ENCODE measurements around the gene HCST.

Gene HCST

GRCh38 chr19:35940078-35940775 is 37.9 kb downstream of the HCST start:
- DNase-seq (ENCODE audit: low read depth): no peak
- no peak overlapping the region for H3K4me3 ChIP-seq (ENCODE audit: low read depth, low read length)
- TF ChIP-seq MYC (IDR thresholded peaks at IDR 0.05; ENCODE audit: low read depth, low read length): no peak
- no peak for TF ChIP-seq POLR2A (IDR thresholded peaks at IDR 0.05; ENCODE audit: extremely low read depth, insufficient read length)
- TF ChIP-seq, protein P1, sequence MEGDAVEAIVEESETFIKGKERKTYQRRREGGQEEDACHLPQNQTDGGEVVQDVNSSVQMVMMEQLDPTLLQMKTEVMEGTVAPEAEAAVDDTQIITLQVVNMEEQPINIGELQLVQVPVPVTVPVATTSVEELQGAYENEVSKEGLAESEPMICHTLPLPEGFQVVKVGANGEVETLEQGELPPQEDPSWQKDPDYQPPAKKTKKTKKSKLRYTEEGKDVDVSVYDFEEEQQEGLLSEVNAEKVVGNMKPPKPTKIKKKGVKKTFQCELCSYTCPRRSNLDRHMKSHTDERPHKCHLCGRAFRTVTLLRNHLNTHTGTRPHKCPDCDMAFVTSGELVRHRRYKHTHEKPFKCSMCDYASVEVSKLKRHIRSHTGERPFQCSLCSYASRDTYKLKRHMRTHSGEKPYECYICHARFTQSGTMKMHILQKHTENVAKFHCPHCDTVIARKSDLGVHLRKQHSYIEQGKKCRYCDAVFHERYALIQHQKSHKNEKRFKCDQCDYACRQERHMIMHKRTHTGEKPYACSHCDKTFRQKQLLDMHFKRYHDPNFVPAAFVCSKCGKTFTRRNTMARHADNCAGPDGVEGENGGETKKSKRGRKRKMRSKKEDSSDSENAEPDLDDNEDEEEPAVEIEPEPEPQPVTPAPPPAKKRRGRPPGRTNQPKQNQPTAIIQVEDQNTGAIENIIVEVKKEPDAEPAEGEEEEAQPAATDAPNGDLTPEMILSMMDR (IDR thresholded peaks at IDR 0.05; ENCODE audit: low read depth, low read length): no peak
- TF ChIP-seq, protein P2, sequence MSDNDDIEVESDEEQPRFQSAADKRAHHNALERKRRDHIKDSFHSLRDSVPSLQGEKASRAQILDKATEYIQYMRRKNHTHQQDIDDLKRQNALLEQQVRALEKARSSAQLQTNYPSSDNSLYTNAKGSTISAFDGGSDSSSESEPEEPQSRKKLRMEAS (IDR thresholded peaks at IDR 0.05; ENCODE audit: low read depth, low read length): no peak

- DNase-seq (ENCODE audit: low read depth): no peak
- no peak overlapping the region for H3K4me3 ChIP-seq (ENCODE audit: low read depth, low read length)
- TF ChIP-seq, protein P1 (IDR thresholded peaks at IDR 0.05; ENCODE audit: low read depth, low read length): no peak
- no peak for TF ChIP-seq MYC (IDR thresholded peaks at IDR 0.05; ENCODE audit: low read depth, low read length)
- TF ChIP-seq POLR2A (IDR thresholded peaks at IDR 0.05; ENCODE audit: extremely low read depth, insufficient read length): no peak
- TF ChIP-seq, protein P2 (IDR thresholded peaks at IDR 0.05; ENCODE audit: low read depth, low read length): no peak
Measured at GRCh38 chr19:35940839-35941238, 38.5 kb downstream of the HCST start.

GRCh38 chr19:35942235-35942634 is 39.9 kb downstream of the HCST start:
- DNase-seq (ENCODE audit: low read depth): no peak
- TF ChIP-seq, protein P2 (IDR thresholded peaks at IDR 0.05; ENCODE audit: low read depth, low read length): no peak
- TF ChIP-seq POLR2A (IDR thresholded peaks at IDR 0.05; ENCODE audit: extremely low read depth, insufficient read length): no peak
- TF ChIP-seq MYC (IDR thresholded peaks at IDR 0.05; ENCODE audit: low read depth, low read length): no peak
- TF ChIP-seq, protein P1 (IDR thresholded peaks at IDR 0.05; ENCODE audit: low read depth, low read length): no peak

DNA sequence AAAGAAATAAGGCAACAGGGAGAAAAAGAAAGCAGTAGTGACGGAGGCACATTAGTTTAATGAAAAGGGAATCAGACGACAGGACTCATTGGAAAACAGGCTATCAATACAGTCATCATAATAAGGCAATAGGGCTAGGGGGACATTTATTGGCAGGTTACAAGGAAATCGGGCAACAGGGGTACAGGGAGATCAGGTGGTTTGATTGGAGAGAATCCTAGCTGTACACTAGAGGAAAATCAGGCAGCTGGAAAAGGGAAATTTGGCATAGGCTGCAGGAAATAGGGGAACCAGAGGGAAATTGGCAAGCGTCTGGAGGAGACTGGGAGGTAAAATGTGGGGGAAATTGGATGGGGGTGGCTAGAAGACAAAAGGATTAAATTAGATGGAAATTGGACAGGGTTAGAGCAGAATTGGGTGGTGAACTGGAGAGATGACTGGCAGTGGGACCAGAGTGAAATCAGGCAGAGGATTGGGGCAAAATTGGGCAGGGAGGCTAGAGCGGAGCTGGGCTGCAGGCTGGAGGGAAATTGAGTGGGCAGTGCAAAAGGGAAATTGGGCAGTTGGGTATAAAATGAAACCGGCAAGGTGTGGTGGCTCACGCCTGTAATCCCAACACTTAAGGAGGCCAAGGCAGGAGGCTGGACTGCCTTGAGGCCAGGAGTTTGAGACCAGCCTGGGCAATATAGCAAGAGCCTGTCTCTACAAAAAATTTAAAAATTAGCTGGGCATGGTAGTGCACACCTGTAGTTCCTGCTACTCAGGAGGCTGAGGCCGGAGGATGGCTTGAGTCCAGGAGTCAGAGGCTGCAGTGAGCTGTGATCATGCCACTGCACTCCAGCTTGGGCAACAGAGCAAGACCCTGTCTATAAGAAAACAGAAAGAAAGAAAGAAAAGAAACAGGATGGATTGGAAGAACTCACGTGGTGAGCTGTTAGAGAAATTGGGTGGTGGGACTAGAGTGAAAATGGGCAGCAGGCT is 41.3 kb downstream of the HCST start:
- no peak overlapping the region for H3K4me3 ChIP-seq (ENCODE audit: low read depth, low read length)
- DNase-seq (ENCODE audit: low read depth): no peak
- TF ChIP-seq, protein P1 (IDR thresholded peaks at IDR 0.05; ENCODE audit: low read depth, low read length): no peak
- TF ChIP-seq, protein P2 (IDR thresholded peaks at IDR 0.05; ENCODE audit: low read depth, low read length): no peak
- TF ChIP-seq MYC (IDR thresholded peaks at IDR 0.05; ENCODE audit: low read depth, low read length) (no peak), POLR2A (IDR thresholded peaks at IDR 0.05; ENCODE audit: extremely low read depth, insufficient read length) (no peak)

More at GRCh38 chr19:35942235-35942634, 39.9 kb downstream of the HCST start:
- no peak overlapping the region for H3K4me3 ChIP-seq (ENCODE audit: low read depth, low read length)

DNA sequence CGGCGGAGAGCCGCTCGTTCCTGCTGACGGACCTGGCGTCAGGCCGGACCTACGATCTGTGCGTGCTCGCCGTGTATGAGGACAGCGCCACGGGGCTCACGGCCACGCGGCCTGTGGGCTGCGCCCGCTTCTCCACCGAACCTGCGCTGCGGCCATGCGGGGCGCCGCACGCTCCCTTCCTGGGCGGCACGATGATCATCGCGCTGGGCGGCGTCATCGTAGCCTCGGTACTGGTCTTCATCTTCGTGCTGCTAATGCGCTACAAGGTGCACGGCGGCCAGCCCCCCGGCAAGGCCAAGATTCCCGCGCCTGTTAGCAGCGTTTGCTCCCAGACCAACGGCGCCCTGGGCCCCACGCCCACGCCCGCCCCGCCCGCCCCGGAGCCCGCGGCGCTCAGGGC is 42.2 kb downstream of the HCST start:
- TF ChIP-seq MYC (IDR thresholded peaks at IDR 0.05; ENCODE audit: low read depth, low read length) (no peak), POLR2A (IDR thresholded peaks at IDR 0.05; ENCODE audit: extremely low read depth, insufficient read length) (no peak)
- TF ChIP-seq, protein P1 (IDR thresholded peaks at IDR 0.05; ENCODE audit: low read depth, low read length): no peak
- TF ChIP-seq, protein P2 (IDR thresholded peaks at IDR 0.05; ENCODE audit: low read depth, low read length): no peak
- no peak for DNase-seq (ENCODE audit: low read depth)
- no peak overlapping the region for H3K4me3 ChIP-seq (ENCODE audit: low read depth, low read length)

All from NB4 (cell line).